Endodermal cell (in vitro differentiated cells): ENCODE data around the gene TF. TPM values are rescaled to one million over a fixed set of nuclear protein-coding genes. Genes with fewer than 3 reads are reported as not detected.

Experiments used
- DNase-seq: peaks from one replicate; pipeline ENCODE4 v3.0.0-alpha.2; 2017
- H3K27ac ChIP-seq: 2 replicates; pipeline ENCODE4 v1.5.1; 2013; ENCODE audit warnings: mild to moderate bottlenecking, low read depth, low read length, moderate library complexity
- H3K27me3 ChIP-seq: 2 replicates; pipeline ENCODE4 v1.6.1; 2013; ENCODE audit warnings: mild to moderate bottlenecking, low read length, moderate library complexity; ENCODE audit not compliant: insufficient read depth, control insufficient read depth, poor library complexity, severe bottlenecking
- H3K36me3 ChIP-seq: 2 replicates; pipeline ENCODE4 v1.7.0; 2013; ENCODE audit warnings: mild to moderate bottlenecking, low read length, moderate library complexity; ENCODE audit not compliant: control insufficient read depth, insufficient read depth
- H3K4me1 ChIP-seq: one replicate; pipeline ENCODE4 v1.7.0; 2013; ENCODE audit warnings: low read length; ENCODE audit not compliant: control insufficient read depth, insufficient read depth
- H3K4me3 ChIP-seq: 2 replicates; pipeline ENCODE4 v1.5.1; 2013; ENCODE audit warnings: mild to moderate bottlenecking, low read length, moderate library complexity
- H3K9ac ChIP-seq: 2 replicates; pipeline ENCODE4 v1.6.1; 2013; ENCODE audit warnings: mild to moderate bottlenecking, low read length, moderate library complexity; ENCODE audit not compliant: poor library complexity, severe bottlenecking; ENCODE audit errors: extremely low read depth
- H3K9me3 ChIP-seq: 2 replicates; pipeline ENCODE4 v1.6.1; 2013; ENCODE audit warnings: mild to moderate bottlenecking, low read length, moderate library complexity; ENCODE audit not compliant: control insufficient read depth
- H3K27ac Mint-ChIP-seq: 2 replicates; pipeline ENCODE4 v1.8.0; 2020; ENCODE audit warnings: mixed read lengths
- H3K27me3 Mint-ChIP-seq: 2 replicates; pipeline ENCODE4 v1.8.0; 2021; ENCODE audit warnings: mild to moderate bottlenecking, mixed read lengths; ENCODE audit not compliant: insufficient read depth
- H3K36me3 Mint-ChIP-seq: 2 replicates; pipeline ENCODE4 v1.8.0; 2020; ENCODE audit warnings: low read depth, mixed read lengths
- H3K4me1 Mint-ChIP-seq: 2 replicates; pipeline ENCODE4 v1.8.0; 2020; ENCODE audit warnings: mixed read lengths
- H3K4me3 Mint-ChIP-seq: 2 replicates; pipeline ENCODE4 v1.8.0; 2020; ENCODE audit warnings: mild to moderate bottlenecking, moderate library complexity, mixed read lengths
- H3K9me3 Mint-ChIP-seq: 2 replicates; pipeline ENCODE4 v1.8.0; 2020; ENCODE audit warnings: mild to moderate bottlenecking, mixed read lengths
- WGBS, 2 experiments: methylation state at CpG; one replicate each; pipeline versions ENCODE4 v1.1.5 to v1.1.7; 2013; ENCODE audit warnings: missing lambda C conversion rate in 2 of 2, mixed read lengths in 1 of 2; ENCODE audit not compliant: insufficient coverage in 1 of 2, insufficient read length in 1 of 2; 5-methylcytosine and 5-hydroxymethylcytosine counted together
- total RNA-seq, 2 donors: library from RNA; stranded (reverse); fragmentation: NEBNext Ultra II Directional in 1 of 2; extraction: Animal tissue kit (Norgen Biotek cat#: 25700) in 1 of 2; gene quantifications; 2 replicates in 1 of 2; 3 replicates in 1 of 2; pipeline ENCODE4 v1.2.1, GENCODE V29; 2021
- TF ChIP-seq, protein P1 (sequence below): fragments of 200-600 bp; sonication (generic); conservative IDR thresholded peaks from 2 replicates; pipeline ENCODE4 v1.5.0; 2021; ENCODE audit warnings: antibody characterized with exemption, mild to moderate bottlenecking

Gene TF
- total RNA-seq, 2 donors from 2014 or later, result 0.40 to 3.0 TPM

DNA sequence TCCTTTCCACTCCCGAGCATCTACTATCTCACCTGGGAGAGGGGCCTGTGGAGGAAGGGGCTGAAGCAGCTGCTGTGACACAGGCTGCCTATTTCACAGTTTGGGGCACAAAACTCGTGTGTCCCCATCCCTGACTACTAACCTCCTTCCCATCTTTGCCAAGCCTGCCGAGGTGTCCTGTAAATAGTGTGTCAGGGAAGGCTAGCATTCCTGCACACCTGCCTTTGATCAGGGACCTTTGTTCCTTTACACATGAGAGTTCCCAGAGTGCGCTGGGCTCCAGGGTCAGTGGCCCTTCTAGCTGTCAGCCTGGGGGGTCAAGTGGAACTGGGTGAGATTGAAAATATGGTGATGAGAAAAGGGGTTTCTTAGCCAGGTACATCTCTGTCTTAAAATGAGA lies 13.0 kb upstream of the TF start:
- WGBS, 2 experiments, result 81 to 86% methylated on average over 1 to 4 of the region's 4 CpGs
- H3K9ac ChIP-seq, result no peak overlapping the region
- H3K9me3 ChIP-seq, result peaks cover 25% of the 10 kb centered on the region
- no peak overlapping the region for H3K27ac ChIP-seq
- H3K9me3 Mint-ChIP-seq, result peaks cover 41% of the 10 kb centered on the region
- peaks cover 15% of the 10 kb centered on the region for H3K27me3 Mint-ChIP-seq
- H3K27ac Mint-ChIP-seq, result no peak overlapping the region
- H3K4me3 Mint-ChIP-seq, result no peak overlapping the region
- no peak overlapping the region for H3K4me3 ChIP-seq
- peaks cover 14% of the 10 kb centered on the region for H3K27me3 ChIP-seq
- no peaks in the 10 kb centered on the region for H3K4me1 ChIP-seq
- TF ChIP-seq, protein P1, sequence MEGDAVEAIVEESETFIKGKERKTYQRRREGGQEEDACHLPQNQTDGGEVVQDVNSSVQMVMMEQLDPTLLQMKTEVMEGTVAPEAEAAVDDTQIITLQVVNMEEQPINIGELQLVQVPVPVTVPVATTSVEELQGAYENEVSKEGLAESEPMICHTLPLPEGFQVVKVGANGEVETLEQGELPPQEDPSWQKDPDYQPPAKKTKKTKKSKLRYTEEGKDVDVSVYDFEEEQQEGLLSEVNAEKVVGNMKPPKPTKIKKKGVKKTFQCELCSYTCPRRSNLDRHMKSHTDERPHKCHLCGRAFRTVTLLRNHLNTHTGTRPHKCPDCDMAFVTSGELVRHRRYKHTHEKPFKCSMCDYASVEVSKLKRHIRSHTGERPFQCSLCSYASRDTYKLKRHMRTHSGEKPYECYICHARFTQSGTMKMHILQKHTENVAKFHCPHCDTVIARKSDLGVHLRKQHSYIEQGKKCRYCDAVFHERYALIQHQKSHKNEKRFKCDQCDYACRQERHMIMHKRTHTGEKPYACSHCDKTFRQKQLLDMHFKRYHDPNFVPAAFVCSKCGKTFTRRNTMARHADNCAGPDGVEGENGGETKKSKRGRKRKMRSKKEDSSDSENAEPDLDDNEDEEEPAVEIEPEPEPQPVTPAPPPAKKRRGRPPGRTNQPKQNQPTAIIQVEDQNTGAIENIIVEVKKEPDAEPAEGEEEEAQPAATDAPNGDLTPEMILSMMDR, result no peak
- H3K36me3 Mint-ChIP-seq, result peaks cover 3% of the 10 kb centered on the region
- no peaks in the 10 kb centered on the region for H3K4me1 Mint-ChIP-seq
- H3K36me3 ChIP-seq, result no peaks in the 10 kb centered on the region
- DNase-seq, result no peak

DNA sequence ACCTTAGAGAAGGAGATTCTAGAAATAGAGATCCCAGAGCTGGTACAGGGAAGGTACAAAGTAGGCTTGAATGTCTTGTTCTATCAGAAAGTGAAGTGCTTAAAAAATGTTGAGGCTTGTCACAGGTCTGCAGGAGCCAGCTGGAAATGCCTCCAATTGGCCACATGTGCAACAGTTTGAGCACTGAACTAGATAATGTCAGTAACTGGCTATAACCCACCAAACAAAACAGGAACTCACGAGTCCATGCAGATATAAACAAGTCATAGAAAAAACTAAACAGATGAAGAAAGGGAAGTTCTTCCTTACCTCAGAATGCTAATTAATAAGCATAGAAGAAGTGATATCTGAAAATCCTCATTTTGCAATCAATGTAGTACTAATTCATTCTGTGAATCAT lies 11.9 kb upstream of the TF start:
- Mint-ChIP-seq H3K27me3 (peaks cover 15% of the 10 kb centered on the region), H3K4me1 (no peaks in the 10 kb centered on the region), H3K4me3 (no peak overlapping the region), H3K9me3 (peaks cover 38% of the 10 kb centered on the region), H3K27ac (no peak overlapping the region), H3K36me3 (peaks cover 3% of the 10 kb centered on the region)
- Histone ChIP-seq H3K4me1 (no peaks in the 10 kb centered on the region), H3K36me3 (no peaks in the 10 kb centered on the region), H3K9ac (no peak overlapping the region), H3K4me3 (no peak overlapping the region), H3K9me3 (peaks cover 25% of the 10 kb centered on the region), H3K27ac (no peak overlapping the region), H3K27me3 (peaks cover 14% of the 10 kb centered on the region)
- WGBS, 2 experiments, result 67% methylated on average over 1 of the region's 1 CpG; no CpG with 5 or more reads in 1 of the 2 experiments
- DNase-seq, result no peak
- TF ChIP-seq, protein P1, result no peak

DNA sequence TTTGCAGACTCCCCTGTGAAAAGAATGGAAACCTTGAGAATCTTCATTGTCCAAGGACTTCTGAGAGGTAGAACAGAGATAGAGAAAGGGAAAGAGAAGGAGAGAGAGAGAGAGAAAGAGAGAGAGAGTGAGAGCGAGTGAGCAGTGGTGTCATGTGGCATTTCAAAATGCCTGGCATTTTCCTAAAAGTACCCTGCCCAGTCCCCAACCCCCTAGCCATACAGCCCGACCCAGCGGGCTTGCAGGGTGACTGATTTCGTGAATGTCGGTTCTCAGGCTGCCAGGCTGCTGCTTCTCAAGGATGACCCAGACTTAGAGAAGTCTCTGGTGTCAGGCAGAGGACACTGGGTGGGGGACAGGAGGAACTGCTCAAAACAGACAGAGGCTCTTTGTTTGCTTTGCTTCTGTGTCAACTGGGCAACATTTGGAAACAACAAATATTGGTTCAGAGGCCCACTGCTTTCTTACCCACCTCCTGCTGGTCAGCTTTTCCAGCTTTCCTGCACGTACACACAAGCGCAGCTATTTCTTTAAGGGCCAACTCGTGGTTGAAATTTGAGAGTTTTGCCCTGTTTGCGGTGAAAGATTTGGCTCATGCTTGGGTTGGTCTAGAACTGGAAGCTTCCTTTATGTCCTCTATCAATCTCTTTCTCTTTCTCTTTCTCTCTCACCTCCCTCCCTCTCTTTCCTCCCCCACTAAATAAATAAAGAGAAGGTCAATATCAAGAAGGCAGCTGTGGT lies 3.7 kb upstream of the TF start:
- Mint-ChIP-seq H3K9me3 (peaks cover 6% of the 10 kb centered on the region), H3K4me1 (peaks cover 3% of the 10 kb centered on the region), H3K27ac (no peak overlapping the region), H3K4me3 (no peak overlapping the region), H3K36me3 (no peaks in the 10 kb centered on the region), H3K27me3 (peaks cover 5% of the 10 kb centered on the region)
- no peaks in the 10 kb centered on the region for H3K4me1 ChIP-seq
- H3K36me3 ChIP-seq, result no peaks in the 10 kb centered on the region
- TF ChIP-seq, protein P1, result no peak
- no peak overlapping the region for H3K27ac ChIP-seq
- DNase-seq, result no peak
- peaks cover 63% of the 10 kb centered on the region for H3K27me3 ChIP-seq
- no peak overlapping the region for H3K9ac ChIP-seq
- H3K9me3 ChIP-seq, result no peaks in the 10 kb centered on the region
- WGBS, 2 experiments, result 78 to 90% methylated on average over 7 to 9 of the region's 9 CpGs
- no peak overlapping the region for H3K4me3 ChIP-seq
